GM10266 (cell line): ENCODE results near the gene PLXNB2.

Source experiments
- DNase-seq: peaks from one replicate; pipeline ENCODE4 v3.0.0; 2012; ENCODE audit errors: extremely low spot score
- CTCF ChIP-seq: IDR thresholded peaks from 2 replicates; pipeline ENCODE4 v1.5.1; 2012; ENCODE audit warnings: mild to moderate bottlenecking, low read depth; ENCODE audit not compliant: control insufficient read depth, insufficient read depth; ENCODE audit errors: missing control alignments

PLXNB2 gene

GRCh38 chr22:50316114-50317065 is 8.9 kb upstream of the PLXNB2 start:
- no peak for TF ChIP-seq CTCF
- DNase-seq: no peak

GRCh38 chr22:50315289-50316113 is 8.1 kb upstream of the PLXNB2 start:
- no peak for TF ChIP-seq CTCF
- DNase-seq: no peak

GRCh38 chr22:50314455-50315288 is 7.2 kb upstream of the PLXNB2 start:
- peak; percentile 92 for DNase-seq
- no peak for TF ChIP-seq CTCF

GRCh38 chr22:50314081-50314454 is 6.6 kb upstream of the PLXNB2 start:
- no peak for TF ChIP-seq CTCF
- no peak for DNase-seq

- no peak for DNase-seq
These were observed 6.2 kb upstream of the PLXNB2 start for GRCh38 chr22:50313600-50313999.

GRCh38 chr22:50313021-50313420 is 5.6 kb upstream of the PLXNB2 start:
- TF ChIP-seq CTCF: no peak
- no peak for DNase-seq

More at GRCh38 chr22:50313600-50313999, 6.2 kb upstream of the PLXNB2 start:
- TF ChIP-seq CTCF: no peak
